ENCODE data around the gene MFSD8.

DNA sequence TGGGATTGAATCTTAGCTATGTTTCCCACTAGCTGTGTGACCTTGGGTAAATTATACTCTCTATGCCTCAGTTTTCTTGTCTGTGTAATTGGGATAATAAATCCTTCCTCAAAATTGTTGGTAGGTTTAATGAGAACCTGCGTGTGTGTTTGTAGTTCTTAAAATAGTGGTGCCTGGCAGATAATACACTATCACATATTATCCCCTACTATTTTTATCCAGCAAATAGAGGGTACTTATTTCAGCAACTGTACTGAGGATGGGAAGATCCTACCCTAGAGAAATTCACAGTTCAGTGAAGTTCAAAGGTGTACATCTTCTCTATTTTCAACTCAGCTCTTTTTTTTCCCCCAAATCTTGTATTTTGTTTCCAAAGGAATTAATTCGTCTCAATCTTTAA lies 17.5 kb upstream of the MFSD8 start:
- TF ChIP-seq YY1 (IDR thresholded peaks at IDR 0.05; ENCODE audit: insufficient read depth, insufficient read length) (no peak), ZNF274 (IDR thresholded peaks at IDR 0.05; ENCODE audit: low read depth, low read length) (no peak), SUZ12 (IDR thresholded peaks at IDR 0.05; ENCODE audit: extremely low read depth, insufficient read depth, insufficient read length) (no peak)

Measured in NT2/D1 (cell line).